Brain microvascular endothelial cell (primary cell): ENCODE data around the gene PAM.
"Not testable (repeated sequence)": the region's sequence is repeated elsewhere in the genome, so short reads cannot be mapped to it uniquely, and the experiment has no call there.

Source experiments
- DNase-seq: peaks from one replicate; pipeline ENCODE4 v3.0.0-alpha.2; 2020
- H3K27ac ChIP-seq: fragments of 250-450 bp; sonication (Bioruptor Pico); 2 replicates; pipeline ENCODE4 v1.5.1; 2020; ENCODE audit warnings: mild to moderate bottlenecking, moderate library complexity
- H3K27me3 ChIP-seq: fragments of 250-450 bp; sonication (Bioruptor Pico); replicated peaks from 2 replicates; pipeline ENCODE4 v1.5.1; 2020; ENCODE audit warnings: mild to moderate bottlenecking
- H3K36me3 ChIP-seq: fragments of 250-450 bp; sonication (Bioruptor Pico); replicated peaks from 2 replicates; pipeline ENCODE4 v1.5.1; 2020; ENCODE audit warnings: mild to moderate bottlenecking
- H3K4me3 ChIP-seq: 2 replicates; pipeline ENCODE4 v1.5.1; 2011; ENCODE audit warnings: low read depth, mild to moderate bottlenecking, control low read depth, low read length, moderate library complexity
- CTCF ChIP-seq: IDR thresholded peaks from 2 replicates; pipeline ENCODE4 v1.5.1; 2011; ENCODE audit warnings: low read depth, mild to moderate bottlenecking, moderate library complexity, low read length, control low read depth, inconsistent platforms; ENCODE audit errors: missing control alignments
- in situ Hi-C: cut with HindIII; loops from 2 replicates; pipeline ENCODE4 v1.10.0; 2017; ENCODE audit warnings: low sequenced_read_pairs, low pct_ligation_motif_present

The PAM gene

GRCh38 chr5:102767862-102768261 is 12.8 kb downstream of the PAM start:
- in situ Hi-C loops: no loop called here
- Histone ChIP-seq H3K27ac (no peak overlapping the region), H3K36me3 (no peaks in the 10 kb centered on the region), H3K27me3 (no peaks in the 10 kb centered on the region), H3K4me3 (no peak overlapping the region)
- DNase-seq: no peak
- no peak for TF ChIP-seq CTCF

- DNase-seq: no peak
- Histone ChIP-seq H3K27me3 (no peaks in the 10 kb centered on the region), H3K36me3 (no peaks in the 10 kb centered on the region), H3K4me3 (no peak overlapping the region), H3K27ac (no peak overlapping the region)
- in situ Hi-C loops: no loop called here
- no peak for TF ChIP-seq CTCF
Measured at GRCh38 chr5:102770803-102771202, 15.7 kb downstream of the PAM start.

- in situ Hi-C loops: no loop called here
- no peak for TF ChIP-seq CTCF
- no peak for DNase-seq
- H3K36me3 ChIP-seq: no peaks in the 10 kb centered on the region
- no peak overlapping the region for H3K27ac ChIP-seq
- H3K4me3 ChIP-seq: no peak overlapping the region
- no peaks in the 10 kb centered on the region for H3K27me3 ChIP-seq
Measured at GRCh38 chr5:102771435-102771834, 16.3 kb downstream of the PAM start.

GRCh38 chr5:102772273-102772672 is 17.2 kb downstream of the PAM start:
- in situ Hi-C loops: no loop called here
- Histone ChIP-seq H3K4me3 (no peak overlapping the region), H3K27me3 (no peaks in the 10 kb centered on the region), H3K27ac (no peak overlapping the region), H3K36me3 (no peaks in the 10 kb centered on the region)
- no peak for DNase-seq
- no peak for TF ChIP-seq CTCF

- H3K36me3 ChIP-seq: no peaks in the 10 kb centered on the region
- in situ Hi-C loops: no loop called here
- no peak overlapping the region for H3K4me3 ChIP-seq
- no peak for TF ChIP-seq CTCF
- no peaks in the 10 kb centered on the region for H3K27me3 ChIP-seq
- H3K27ac ChIP-seq: no peak overlapping the region
- no peak for DNase-seq
Measured at GRCh38 chr5:102773133-102773532, 18.0 kb downstream of the PAM start.

- in situ Hi-C loops, DNase-seq, H3K27me3 ChIP-seq, H3K36me3 ChIP-seq, H3K27ac ChIP-seq, H3K4me3 ChIP-seq: not testable (repeated sequence)
Measured at GRCh38 chr5:102775756-102776155, 20.7 kb downstream of the PAM start.
